NCI-H510A treated with DMSO at 0.1 percent for 48 hours (cell line): Measurements from ENCODE around the gene EIPR1.

Source experiments
- DNase-seq: peaks from one replicate; lab custom pipeline; 2025; lab: John Stamatoyannopoulos, UW

Gene EIPR1

GRCh38 chr2:3324036-3324386 is 53.6 kb downstream of the EIPR1 start:
- DNase-seq: no peak

GRCh38 chr2:3323360-3324035 is 54.1 kb downstream of the EIPR1 start:
- DNase-seq: no peak

GRCh38 chr2:3322311-3322970 is 55.2 kb downstream of the EIPR1 start:
- no peak for DNase-seq

- DNase-seq: no peak
Measured at GRCh38 chr2:3321825-3322224, 55.8 kb downstream of the EIPR1 start.

GRCh38 chr2:3320910-3321605 is 56.6 kb downstream of the EIPR1 start:
- DNase-seq: no peak

GRCh38 chr2:3319745-3320566 is 57.7 kb downstream of the EIPR1 start:
- no peak for DNase-seq

- no peak for DNase-seq
Measured at GRCh38 chr2:3319134-3319533, 58.5 kb downstream of the EIPR1 start.

GRCh38 chr2:3317871-3318590 is 59.6 kb downstream of the EIPR1 start:
- no peak for DNase-seq

GRCh38 chr2:3317277-3317685 is 60.3 kb downstream of the EIPR1 start:
- DNase-seq: no peak

GRCh38 chr2:3316456-3317276 is 61.0 kb downstream of the EIPR1 start:
- no peak for DNase-seq

- no peak for DNase-seq
Measured at GRCh38 chr2:3314626-3315025, 63.0 kb downstream of the EIPR1 start.

GRCh38 chr2:3313781-3314375 is 63.7 kb downstream of the EIPR1 start:
- DNase-seq: no peak

- no peak for DNase-seq
Measured at GRCh38 chr2:3312576-3313345, 64.9 kb downstream of the EIPR1 start.

GRCh38 chr2:3311601-3312000 is 66.0 kb downstream of the EIPR1 start:
- DNase-seq: no peak

GRCh38 chr2:3309496-3310355 is 67.9 kb downstream of the EIPR1 start:
- DNase-seq: no peak

GRCh38 chr2:3307901-3308300 is 69.7 kb downstream of the EIPR1 start:
- no peak for DNase-seq

- no peak for DNase-seq
Measured at GRCh38 chr2:3307236-3307635, 70.4 kb downstream of the EIPR1 start.

GRCh38 chr2:3305952-3306351 is 71.7 kb downstream of the EIPR1 start:
- DNase-seq: no peak

- no peak for DNase-seq
Measured at GRCh38 chr2:3305431-3305830, 72.2 kb downstream of the EIPR1 start.
